SK-N-SH (cell line): ENCODE data around the gene TCF25. TPM values are rescaled to one million over a fixed set of nuclear protein-coding genes. Genes with fewer than 3 reads are reported as not detected.

ENCODE experiments used
- CTCF ChIA-PET: fragments of 300-600, 350-600 bp; formaldehyde crosslinking; extraction: SDS; loops from one replicate; lab custom pipeline; 2021; lab: Yijun Ruan, JAX
- POLR2A ChIA-PET: fragments of 350-600 bp; sonication (Branson Sonifier 250); formaldehyde crosslinking; extraction: SDS; loops from one replicate; lab custom pipeline; 2020; ENCODE audit warnings: antibody characterized with exemption, inconsistent platforms; lab: Yijun Ruan, JAX
- DNase-seq: peaks from one replicate; pipeline ENCODE4 v3.0.0; 2012
- H2AFZ ChIP-seq: fragments of 200-600 bp; sonication (generic); 2 replicates; pipeline ENCODE4 v1.8.1; 2016; ENCODE audit warnings: antibody characterized with exemption, mild to moderate bottlenecking, low read depth
- H3F3A ChIP-seq: fragments of 200-600 bp; sonication (generic); replicated peaks from 2 replicates; pipeline ENCODE3; 2016; ENCODE audit warnings: antibody characterized with exemption, mild to moderate bottlenecking; ENCODE audit not compliant: insufficient read depth
- H3K27ac ChIP-seq, 2 experiments: fragments of 200-500 bp in 1 of 2; fragments of 200-600 bp in 1 of 2; sonication (Bioruptor generic) in 1 of 2; sonication (generic), shearing (Covaris generic) in 1 of 2; 2 replicates each; pipeline versions ENCODE4 v1.5.1 to v1.6.1; 2014 to 2016; ENCODE audit warnings: low read depth in 2 of 2, inconsistent platforms in 1 of 2, low read length in 1 of 2, mild to moderate bottlenecking in 1 of 2, mixed read lengths in 1 of 2
- H3K27me3 ChIP-seq: fragments of 200-600 bp; sonication (generic), shearing (Covaris generic); 2 replicates; pipeline ENCODE4 v1.6.1; 2016; ENCODE audit warnings: mixed run types; ENCODE audit not compliant: insufficient read depth
- H3K36me3 ChIP-seq, 2 experiments: fragments of 200-500 bp in 1 of 2; fragments of 200-600 bp in 1 of 2; sonication (Bioruptor generic) in 1 of 2; sonication (generic) in 1 of 2; replicated peaks in 1 of 2; 2 replicates each; pipeline versions ENCODE3 to v1.5.1; 2014 to 2016; ENCODE audit warnings: low read length in 1 of 2, mild to moderate bottlenecking in 1 of 2; ENCODE audit not compliant: insufficient read depth in 2 of 2, control insufficient read depth in 1 of 2
- H3K4me1 ChIP-seq, 2 experiments: fragments of 200-500 bp in 1 of 2; fragments of 200-600 bp in 1 of 2; sonication (Bioruptor generic) in 1 of 2; sonication (generic), shearing (Covaris generic) in 1 of 2; 2 replicates each; pipeline versions ENCODE4 v1.5.1 to v1.6.1; 2014 to 2016; ENCODE audit warnings: low read depth in 1 of 2, low read length in 1 of 2, mixed run types in 1 of 2; ENCODE audit not compliant: insufficient read depth in 2 of 2, control insufficient read depth in 1 of 2
- H3K4me2 ChIP-seq: fragments of 200-600 bp; sonication (generic), shearing (Covaris generic); 2 replicates; pipeline ENCODE4 v1.6.1; 2017; ENCODE audit warnings: mixed run types
- H3K4me3 ChIP-seq, 2 experiments: fragments of 200-500 bp in 1 of 2; fragments of 200-600 bp in 1 of 2; sonication (Bioruptor generic) in 1 of 2; sonication (generic), shearing (Covaris generic) in 1 of 2; 2 replicates each; pipeline versions ENCODE4 v1.5.1 to v1.8.1; 2014 to 2016; ENCODE audit warnings: low read depth in 2 of 2, inconsistent platforms in 1 of 2, low read length in 1 of 2, mild to moderate bottlenecking in 1 of 2, mixed read lengths in 1 of 2, moderate library complexity in 1 of 2
- H3K79me2 ChIP-seq: fragments of 200-600 bp; sonication (generic); 2 replicates; pipeline ENCODE4 v1.8.1; 2017; ENCODE audit warnings: mild to moderate bottlenecking; ENCODE audit not compliant: insufficient read depth
- H3K9ac ChIP-seq: fragments of 200-600 bp; sonication (generic); 2 replicates; pipeline ENCODE4 v1.6.1; 2017; ENCODE audit warnings: mixed run types
- H3K9me2 ChIP-seq: fragments of 200-600 bp; sonication (generic); 2 replicates; pipeline ENCODE4 v1.6.1; 2017; ENCODE audit warnings: mixed run types
- H3K9me3 ChIP-seq: fragments of 200-600 bp; sonication (generic); 2 replicates; pipeline ENCODE4 v1.6.1; 2017; ENCODE audit warnings: mixed run types, mild to moderate bottlenecking, moderate library complexity
- H4K20me1 ChIP-seq: fragments of 200-600 bp; sonication (generic); 2 replicates; pipeline ENCODE4 v1.6.1; 2017; ENCODE audit warnings: mild to moderate bottlenecking, mixed run types; ENCODE audit not compliant: insufficient read depth
- CHD2 ChIP-seq: fragments of 150-350 bp; IDR thresholded peaks from 2 replicates; pipeline ENCODE4 v1.6.1; 2018; ENCODE audit warnings: low read length; ENCODE audit not compliant: partially characterized antibody
- FOXJ3 ChIP-seq: sonication (generic); formaldehyde crosslinking; IDR thresholded peaks from 2 replicates; pipeline ENCODE4 v1.5.1; 2020; ENCODE audit warnings: mild to moderate bottlenecking, missing genetic modification reagents
- GABPA ChIP-seq: IDR thresholded peaks from 2 replicates; pipeline ENCODE4 v1.4.0; 2012; ENCODE audit warnings: low read depth, mild to moderate bottlenecking
- GATA2 ChIP-seq: sonication (generic); formaldehyde crosslinking; IDR thresholded peaks from 2 replicates; pipeline ENCODE4 v1.5.0; 2020; ENCODE audit warnings: mild to moderate bottlenecking, missing genetic modification reagents
- MXI1 ChIP-seq: IDR thresholded peaks from 2 replicates; pipeline ENCODE4 v1.6.1; 2012; ENCODE audit warnings: mild to moderate bottlenecking, low read depth, low read length, improper control_type of control experiment
- RFX5 ChIP-seq: IDR thresholded peaks from 2 replicates; pipeline ENCODE4 v1.6.1; 2012; ENCODE audit warnings: mild to moderate bottlenecking, improper control_type of control experiment, low read length
- RXRA ChIP-seq: IDR thresholded peaks from 2 replicates; pipeline ENCODE4 v1.4.0; 2012; ENCODE audit warnings: low read depth, mild to moderate bottlenecking, borderline replicate concordance
- SIN3A ChIP-seq: IDR thresholded peaks from 2 replicates; pipeline ENCODE4 v1.6.1; 2012; ENCODE audit warnings: low read depth, mild to moderate bottlenecking, low read length, moderate library complexity, borderline replicate concordance
- TCF12 ChIP-seq: IDR thresholded peaks from 2 replicates; pipeline ENCODE4 v1.4.0; 2012
- YY1 ChIP-seq: IDR thresholded peaks from 2 replicates; pipeline ENCODE4 v1.4.0; 2012; ENCODE audit warnings: low read depth, mild to moderate bottlenecking
- WGBS: methylation state at CpG from one replicate; pipeline ENCODE4 v1.1.6; 2017; ENCODE audit warnings: low lambda C conversion rate; 5-methylcytosine and 5-hydroxymethylcytosine counted together
- polyA plus RNA-seq, 3 experiments: library from polyadenylated mRNA; depleted of rRNA; stranded (reverse); fragments of >200 nt; gene quantifications; 2 replicates each; pipeline ENCODE4 v1.2.3, GENCODE V29; 2012
- TF ChIP-seq, protein P1 (sequence below): IDR thresholded peaks from 2 replicates; pipeline ENCODE4 v1.4.0; 2012; ENCODE audit warnings: low read depth, borderline replicate concordance
- TF ChIP-seq, protein P2 (sequence below): IDR thresholded peaks from 2 replicates; pipeline ENCODE4 v1.4.0; 2012; ENCODE audit warnings: low read depth, borderline replicate concordance
- TF ChIP-seq, protein P3 (sequence below): fragments of 150-350 bp; IDR thresholded peaks from 2 replicates; pipeline ENCODE4 v1.6.1; 2017; ENCODE audit warnings: antibody characterized with exemption, low read length, low read depth, borderline replicate concordance
- TF ChIP-seq, protein P4 (sequence below): fragments of 200-600 bp; sonication (generic); IDR thresholded peaks from 2 replicates; pipeline ENCODE4 v1.6.1; 2017; ENCODE audit warnings: antibody characterized with exemption, mild to moderate bottlenecking, moderate library complexity
- TF ChIP-seq, protein P5 (sequence below): IDR thresholded peaks from 2 replicates; pipeline ENCODE4 v1.4.0; 2012; ENCODE audit warnings: low read depth

Gene TCF25
- polyA plus RNA-seq, 1 of the 3 experiments (the other 2 are of a cell fraction), result 208 TPM

DNA sequence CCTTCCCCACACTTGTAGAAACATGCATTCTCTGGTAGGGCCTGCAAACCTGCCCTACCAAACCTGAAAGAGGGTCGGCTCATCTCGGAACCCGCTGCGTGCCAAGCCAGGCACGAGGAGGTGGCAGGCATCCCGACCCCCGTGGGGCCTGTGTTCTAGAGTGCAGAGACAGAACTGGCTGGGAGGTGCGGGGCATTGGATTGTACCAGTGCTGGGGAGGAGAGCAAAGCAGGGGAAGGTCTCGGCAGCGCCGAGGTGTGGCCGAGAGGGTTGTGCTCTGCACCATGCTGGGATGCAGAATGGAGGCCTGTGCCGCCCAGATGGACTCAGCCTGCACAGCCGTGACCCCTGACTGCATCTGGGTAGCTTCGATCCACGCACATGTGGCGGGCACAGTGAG, 27.5 kb downstream of the TCF25 start:
- CTCF ChIA-PET, result no interaction called here
- 97% methylated on average over 10 of the region's 17 CpGs for WGBS

More for the DNA sequence above, 27.5 kb downstream of the TCF25 start:
- no peaks in the 10 kb centered on the region for H3K9me2 ChIP-seq
- TF ChIP-seq, protein P1, sequence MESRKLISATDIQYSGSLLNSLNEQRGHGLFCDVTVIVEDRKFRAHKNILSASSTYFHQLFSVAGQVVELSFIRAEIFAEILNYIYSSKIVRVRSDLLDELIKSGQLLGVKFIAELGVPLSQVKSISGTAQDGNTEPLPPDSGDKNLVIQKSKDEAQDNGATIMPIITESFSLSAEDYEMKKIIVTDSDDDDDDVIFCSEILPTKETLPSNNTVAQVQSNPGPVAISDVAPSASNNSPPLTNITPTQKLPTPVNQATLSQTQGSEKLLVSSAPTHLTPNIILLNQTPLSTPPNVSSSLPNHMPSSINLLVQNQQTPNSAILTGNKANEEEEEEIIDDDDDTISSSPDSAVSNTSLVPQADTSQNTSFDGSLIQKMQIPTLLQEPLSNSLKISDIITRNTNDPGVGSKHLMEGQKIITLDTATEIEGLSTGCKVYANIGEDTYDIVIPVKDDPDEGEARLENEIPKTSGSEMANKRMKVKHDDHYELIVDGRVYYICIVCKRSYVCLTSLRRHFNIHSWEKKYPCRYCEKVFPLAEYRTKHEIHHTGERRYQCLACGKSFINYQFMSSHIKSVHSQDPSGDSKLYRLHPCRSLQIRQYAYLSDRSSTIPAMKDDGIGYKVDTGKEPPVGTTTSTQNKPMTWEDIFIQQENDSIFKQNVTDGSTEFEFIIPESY, result no peak
- no peak for TF ChIP-seq GABPA
- no peak for TF ChIP-seq YY1
- no peak for TF ChIP-seq FOXJ3 (CRISPR knock-in tag)
- no peak for TF ChIP-seq CHD2
- TF ChIP-seq TCF12, result no peak
- TF ChIP-seq, protein P2, sequence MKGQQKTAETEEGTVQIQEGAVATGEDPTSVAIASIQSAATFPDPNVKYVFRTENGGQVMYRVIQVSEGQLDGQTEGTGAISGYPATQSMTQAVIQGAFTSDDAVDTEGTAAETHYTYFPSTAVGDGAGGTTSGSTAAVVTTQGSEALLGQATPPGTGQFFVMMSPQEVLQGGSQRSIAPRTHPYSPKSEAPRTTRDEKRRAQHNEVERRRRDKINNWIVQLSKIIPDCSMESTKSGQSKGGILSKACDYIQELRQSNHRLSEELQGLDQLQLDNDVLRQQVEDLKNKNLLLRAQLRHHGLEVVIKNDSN, result no peak
- TF ChIP-seq RFX5, result no peak
- TF ChIP-seq, protein P3, sequence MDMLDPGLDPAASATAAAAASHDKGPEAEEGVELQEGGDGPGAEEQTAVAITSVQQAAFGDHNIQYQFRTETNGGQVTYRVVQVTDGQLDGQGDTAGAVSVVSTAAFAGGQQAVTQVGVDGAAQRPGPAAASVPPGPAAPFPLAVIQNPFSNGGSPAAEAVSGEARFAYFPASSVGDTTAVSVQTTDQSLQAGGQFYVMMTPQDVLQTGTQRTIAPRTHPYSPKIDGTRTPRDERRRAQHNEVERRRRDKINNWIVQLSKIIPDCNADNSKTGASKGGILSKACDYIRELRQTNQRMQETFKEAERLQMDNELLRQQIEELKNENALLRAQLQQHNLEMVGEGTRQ, result no peak
- TF ChIP-seq, protein P4, sequence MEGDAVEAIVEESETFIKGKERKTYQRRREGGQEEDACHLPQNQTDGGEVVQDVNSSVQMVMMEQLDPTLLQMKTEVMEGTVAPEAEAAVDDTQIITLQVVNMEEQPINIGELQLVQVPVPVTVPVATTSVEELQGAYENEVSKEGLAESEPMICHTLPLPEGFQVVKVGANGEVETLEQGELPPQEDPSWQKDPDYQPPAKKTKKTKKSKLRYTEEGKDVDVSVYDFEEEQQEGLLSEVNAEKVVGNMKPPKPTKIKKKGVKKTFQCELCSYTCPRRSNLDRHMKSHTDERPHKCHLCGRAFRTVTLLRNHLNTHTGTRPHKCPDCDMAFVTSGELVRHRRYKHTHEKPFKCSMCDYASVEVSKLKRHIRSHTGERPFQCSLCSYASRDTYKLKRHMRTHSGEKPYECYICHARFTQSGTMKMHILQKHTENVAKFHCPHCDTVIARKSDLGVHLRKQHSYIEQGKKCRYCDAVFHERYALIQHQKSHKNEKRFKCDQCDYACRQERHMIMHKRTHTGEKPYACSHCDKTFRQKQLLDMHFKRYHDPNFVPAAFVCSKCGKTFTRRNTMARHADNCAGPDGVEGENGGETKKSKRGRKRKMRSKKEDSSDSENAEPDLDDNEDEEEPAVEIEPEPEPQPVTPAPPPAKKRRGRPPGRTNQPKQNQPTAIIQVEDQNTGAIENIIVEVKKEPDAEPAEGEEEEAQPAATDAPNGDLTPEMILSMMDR, result no peak
- TF ChIP-seq, protein P5, sequence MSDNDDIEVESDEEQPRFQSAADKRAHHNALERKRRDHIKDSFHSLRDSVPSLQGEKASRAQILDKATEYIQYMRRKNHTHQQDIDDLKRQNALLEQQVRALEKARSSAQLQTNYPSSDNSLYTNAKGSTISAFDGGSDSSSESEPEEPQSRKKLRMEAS, result no peak
- no peak for TF ChIP-seq RXRA
- no peak for TF ChIP-seq SIN3A
- TF ChIP-seq GATA2 (CRISPR knock-in tag), result no peak
- no peak for TF ChIP-seq MXI1
- no peaks in the 10 kb centered on the region for H4K20me1 ChIP-seq
- H3K27me3 ChIP-seq, result no peaks in the 10 kb centered on the region
- no peaks in the 10 kb centered on the region for H3K4me1 ChIP-seq
- no peak overlapping the region for H3K4me3 ChIP-seq
- no peak overlapping the region for H3K4me2 ChIP-seq
- POLR2A ChIA-PET, result interaction anchor here (0.7 kb wide), 1 partner anchor 23 kb away, joined by 3 read pairs; no protein-coding TSS in a partner anchor
- DNase-seq, result no peak
- no peaks in the 10 kb centered on the region for H3K9me3 ChIP-seq
- no peak overlapping the region for H3K9ac ChIP-seq
- no peak overlapping the region for H2AFZ ChIP-seq
- H3F3A ChIP-seq, result peaks cover 3% of the 10 kb centered on the region
- peaks cover 24 to 64% of the 10 kb centered on the region in 2 experiments for H3K36me3 ChIP-seq
- H3K79me2 ChIP-seq, result no peaks in the 10 kb centered on the region
- H3K27ac ChIP-seq, result no peak overlapping the region
